HepG2 (cell line): ENCODE measurements around the gene DIAPH3. TPM values are rescaled to one million over a fixed set of nuclear protein-coding genes. Genes with fewer than 3 reads are reported as not detected.

Experiments
- CREB1 ChIP-seq, 2 experiments: fragments of 450-650 bp in 1 of 2; IDR thresholded peaks; 2 replicates each; pipeline ENCODE4 v1.6.1; 2016 to 2017; ENCODE audit warnings: control low read depth in 1 of 2, mild to moderate bottlenecking in 1 of 2, missing compliant biosample characterization in 1 of 2, missing genetic modification characterization in 1 of 2
- EP300 ChIP-seq, 3 experiments: sonication (generic) in 1 of 3; formaldehyde crosslinking in 1 of 3; IDR thresholded peaks; 2 replicates each; pipeline versions ENCODE4 v1.5.1 to v1.6.1; 2011 to 2020; ENCODE audit warnings: low read depth in 2 of 3, low read length in 2 of 3, borderline replicate concordance in 1 of 3, improper control_type of control experiment in 1 of 3, mild to moderate bottlenecking in 1 of 3, missing genetic modification reagents in 1 of 3, moderate library complexity in 1 of 3
- FOXJ3 ChIP-seq: sonication (generic); formaldehyde crosslinking; IDR thresholded peaks from 2 replicates; pipeline ENCODE4 v1.4.0; 2020; ENCODE audit warnings: missing genetic modification reagents, mild to moderate bottlenecking, borderline replicate concordance
- FOXP1 ChIP-seq, 2 experiments: fragments of 450-650 bp in 1 of 2; IDR thresholded peaks; 2 replicates each; pipeline ENCODE4 v1.6.1; 2017 to 2018; ENCODE audit warnings: antibody characterized with exemption in 1 of 2
- GATA4 ChIP-seq: sonication (generic); IDR thresholded peaks from 2 replicates; pipeline ENCODE4 v1.6.1; 2016; ENCODE audit warnings: antibody characterized with exemption, low read depth, borderline replicate concordance
- HNRNPUL1 ChIP-seq: fragments of 200-400 bp; formaldehyde crosslinking; IDR thresholded peaks from 2 replicates; pipeline ENCODE4 v1.6.1; 2017; ENCODE audit warnings: low read depth, mild to moderate bottlenecking, low read length, moderate library complexity
- MIXL1 ChIP-seq: IDR thresholded peaks from 2 replicates; pipeline ENCODE4 v1.6.1; 2016
- NCOA2 ChIP-seq: sonication (generic); formaldehyde crosslinking; IDR thresholded peaks from 2 replicates; pipeline ENCODE4 v1.8.0; 2022; ENCODE audit warnings: inconsistent platforms
- NCOR1 ChIP-seq: fragments of 200-600 bp; sonication (generic); IDR thresholded peaks from 2 replicates; pipeline ENCODE4 v1.7.0; 2017; ENCODE audit warnings: antibody characterized with exemption, low read length, borderline replicate concordance
- PITX1 ChIP-seq: sonication (generic); formaldehyde crosslinking; IDR thresholded peaks from 2 replicates; pipeline ENCODE4 v1.5.1; 2020; ENCODE audit warnings: mild to moderate bottlenecking, missing genetic modification reagents
- RARA ChIP-seq: IDR thresholded peaks from 2 replicates; pipeline ENCODE4 v1.6.1; 2016; ENCODE audit warnings: missing genetic modification reagents, missing compliant biosample characterization
- REL ChIP-seq: sonication (generic); formaldehyde crosslinking; conservative IDR thresholded peaks from 2 replicates; pipeline ENCODE4 v1.8.0; 2022; ENCODE audit warnings: mild to moderate bottlenecking, missing genetic modification reagents, moderate library complexity
- SAP130 ChIP-seq: IDR thresholded peaks from 2 replicates; pipeline ENCODE4 v1.6.1; 2016; ENCODE audit warnings: low read depth
- SOX5 ChIP-seq: IDR thresholded peaks from 2 replicates; pipeline ENCODE4 v1.6.1; 2016; ENCODE audit warnings: borderline replicate concordance
- ZBTB7B ChIP-seq: sonication (generic); formaldehyde crosslinking; IDR thresholded peaks from 2 replicates; pipeline ENCODE4 v1.4.0; 2020; ENCODE audit warnings: missing genetic modification reagents
- ZMYM3 ChIP-seq: sonication (generic); formaldehyde crosslinking; IDR thresholded peaks from 2 replicates; pipeline ENCODE4 v1.5.1; 2020; ENCODE audit warnings: mild to moderate bottlenecking, missing genetic modification reagents
- ZNF556 ChIP-seq: sonication (generic); formaldehyde crosslinking; IDR thresholded peaks from 2 replicates; pipeline ENCODE4 v1.4.0; 2020; ENCODE audit warnings: mild to moderate bottlenecking, missing genetic modification reagents, borderline replicate concordance
- ZNF615 ChIP-seq: sonication (generic); formaldehyde crosslinking; IDR thresholded peaks from 2 replicates; pipeline ENCODE4 v1.5.0; 2020; ENCODE audit warnings: mild to moderate bottlenecking, missing genetic modification reagents, borderline replicate concordance
- ZNF841 ChIP-seq: sonication (generic); formaldehyde crosslinking; IDR thresholded peaks from 2 replicates; pipeline ENCODE4 v1.8.1; 2023; ENCODE audit warnings: missing genetic modification reagents, borderline replicate concordance
- ZSCAN29 ChIP-seq: sonication (generic); formaldehyde crosslinking; conservative IDR thresholded peaks from 2 replicates; pipeline ENCODE4 v1.4.0; 2020; ENCODE audit warnings: mild to moderate bottlenecking, missing genetic modification reagents
- polyA plus RNA-seq, 8 experiments: library from polyadenylated mRNA; depleted of rRNA in 3 of 8; stranded (reverse) in 7 of 8; unstranded in 1 of 8; fragments of >200 nt; fragmentation: Illumina TruSeq in 4 of 8; extraction: Trizol in 4 of 8; gene quantifications; 2 replicates each; pipeline versions ENCODE4 v1.2.1 to v1.2.3, GENCODE V29; 2011 to 2016; ENCODE audit warnings: low read depth in 4 of 8, missing spikeins in 1 of 8, mixed read lengths in 1 of 8; ENCODE audit not compliant: insufficient read depth in 1 of 8
- total RNA-seq, 5 experiments: library from RNA; depleted of rRNA; stranded (reverse); fragments of >200 nt; fragmentation: Illumina TruSeq; extraction: Trizol; gene quantifications; 2 replicates each; pipeline ENCODE4 v1.2.3, GENCODE V29; 2016; ENCODE audit warnings: low read depth in 1 of 5
- TF ChIP-seq, protein P1 (sequence below): sonication (generic); formaldehyde crosslinking; IDR thresholded peaks from 2 replicates; pipeline ENCODE4 v1.5.0; 2020; ENCODE audit warnings: missing genetic modification reagents
- TF ChIP-seq, protein P2 (sequence below): sonication (generic); formaldehyde crosslinking; IDR thresholded peaks from 2 replicates; pipeline ENCODE4 v1.4.0; 2020; ENCODE audit warnings: missing genetic modification reagents
- TF ChIP-seq, protein P3 (sequence below): IDR thresholded peaks from 2 replicates; pipeline ENCODE4 v1.6.1; 2016; ENCODE audit warnings: mild to moderate bottlenecking

Gene DIAPH3
- total and polyA plus RNA-seq, 2 of the 13 experiments (the other 11 are each of a cell fraction or from before 2014, with no cell fraction given): 4.0 to 9.3 TPM

DNA sequence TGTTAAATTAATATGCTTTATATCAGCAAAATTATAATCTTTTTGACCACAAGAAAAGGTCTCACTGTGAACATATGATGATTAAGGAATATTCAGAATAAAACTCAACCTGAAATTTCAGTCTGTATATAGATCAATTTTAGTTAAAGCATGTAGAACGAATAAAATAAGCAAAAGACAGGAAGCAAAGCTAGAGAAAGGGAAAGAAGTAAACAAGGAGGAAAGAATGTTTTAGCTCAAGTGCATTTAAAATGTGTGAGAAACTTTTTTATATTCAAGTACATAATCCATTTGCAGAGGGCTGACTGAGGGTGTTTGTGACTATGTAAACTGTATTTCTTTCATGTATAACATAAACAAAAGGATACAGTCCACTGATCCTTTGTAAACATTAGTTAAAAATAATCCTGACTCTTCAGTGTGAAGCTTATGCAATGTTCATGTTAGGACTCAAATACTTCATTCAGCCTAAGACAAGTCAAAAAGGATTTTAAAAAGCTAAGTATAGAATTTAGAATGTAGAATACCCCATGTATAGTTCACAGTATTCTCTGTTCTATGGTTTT, 472.1 kb downstream of the DIAPH3 start (continued):
- TF ChIP-seq, protein P1, sequence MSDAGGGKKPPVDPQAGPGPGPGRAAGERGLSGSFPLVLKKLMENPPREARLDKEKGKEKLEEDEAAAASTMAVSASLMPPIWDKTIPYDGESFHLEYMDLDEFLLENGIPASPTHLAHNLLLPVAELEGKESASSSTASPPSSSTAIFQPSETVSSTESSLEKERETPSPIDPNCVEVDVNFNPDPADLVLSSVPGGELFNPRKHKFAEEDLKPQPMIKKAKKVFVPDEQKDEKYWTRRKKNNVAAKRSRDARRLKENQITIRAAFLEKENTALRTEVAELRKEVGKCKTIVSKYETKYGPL (CRISPR knock-in tag): 0 out of 2 replicates have a peak, but pooled peaks have one; percentile 58
- TF ChIP-seq REL (CRISPR knock-in tag): no peak
- no peak for TF ChIP-seq ZSCAN29
- TF ChIP-seq ZBTB7B (CRISPR knock-in tag): no peak
- TF ChIP-seq MIXL1: 0 out of 2 replicates have a peak, but pooled peaks have one; percentile 25
- 0 out of 2 replicates have a peak, but pooled peaks have one; percentile 10 for TF ChIP-seq SAP130 (CRISPR knock-in tag)
- no peak for TF ChIP-seq CREB1 (IDR thresholded peaks at IDR 0.05)
- TF ChIP-seq CREB1 (CRISPR knock-in tag; IDR thresholded peaks at IDR 0.05): 0 out of 2 replicates have a peak, but pooled peaks have one; percentile 19
- TF ChIP-seq FOXP1 (IDR thresholded peaks at IDR 0.05): no peak
- peak; percentile 89 for TF ChIP-seq FOXP1 (CRISPR knock-in tag; IDR thresholded peaks at IDR 0.05)
- peak; percentile 81; the same call in 1 of the 2 replicates for TF ChIP-seq SOX5 (CRISPR knock-in tag)
- TF ChIP-seq EP300 (IDR thresholded peaks at IDR 0.05; ENCODE audit: low read depth in 2 of 2, low read length in 2 of 2): peak in 1 of 2 experiments; percentile 69; a peak in 1 of 4 replicates
- no peak for TF ChIP-seq EP300 (CRISPR knock-in tag; IDR thresholded peaks at IDR 0.05; ENCODE audit: borderline replicate concordance)
- TF ChIP-seq, protein P2, sequence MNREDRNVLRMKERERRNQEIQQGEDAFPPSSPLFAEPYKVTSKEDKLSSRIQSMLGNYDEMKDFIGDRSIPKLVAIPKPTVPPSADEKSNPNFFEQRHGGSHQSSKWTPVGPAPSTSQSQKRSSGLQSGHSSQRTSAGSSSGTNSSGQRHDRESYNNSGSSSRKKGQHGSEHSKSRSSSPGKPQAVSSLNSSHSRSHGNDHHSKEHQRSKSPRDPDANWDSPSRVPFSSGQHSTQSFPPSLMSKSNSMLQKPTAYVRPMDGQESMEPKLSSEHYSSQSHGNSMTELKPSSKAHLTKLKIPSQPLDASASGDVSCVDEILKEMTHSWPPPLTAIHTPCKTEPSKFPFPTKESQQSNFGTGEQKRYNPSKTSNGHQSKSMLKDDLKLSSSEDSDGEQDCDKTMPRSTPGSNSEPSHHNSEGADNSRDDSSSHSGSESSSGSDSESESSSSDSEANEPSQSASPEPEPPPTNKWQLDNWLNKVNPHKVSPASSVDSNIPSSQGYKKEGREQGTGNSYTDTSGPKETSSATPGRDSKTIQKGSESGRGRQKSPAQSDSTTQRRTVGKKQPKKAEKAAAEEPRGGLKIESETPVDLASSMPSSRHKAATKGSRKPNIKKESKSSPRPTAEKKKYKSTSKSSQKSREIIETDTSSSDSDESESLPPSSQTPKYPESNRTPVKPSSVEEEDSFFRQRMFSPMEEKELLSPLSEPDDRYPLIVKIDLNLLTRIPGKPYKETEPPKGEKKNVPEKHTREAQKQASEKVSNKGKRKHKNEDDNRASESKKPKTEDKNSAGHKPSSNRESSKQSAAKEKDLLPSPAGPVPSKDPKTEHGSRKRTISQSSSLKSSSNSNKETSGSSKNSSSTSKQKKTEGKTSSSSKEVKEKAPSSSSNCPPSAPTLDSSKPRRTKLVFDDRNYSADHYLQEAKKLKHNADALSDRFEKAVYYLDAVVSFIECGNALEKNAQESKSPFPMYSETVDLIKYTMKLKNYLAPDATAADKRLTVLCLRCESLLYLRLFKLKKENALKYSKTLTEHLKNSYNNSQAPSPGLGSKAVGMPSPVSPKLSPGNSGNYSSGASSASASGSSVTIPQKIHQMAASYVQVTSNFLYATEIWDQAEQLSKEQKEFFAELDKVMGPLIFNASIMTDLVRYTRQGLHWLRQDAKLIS (CRISPR knock-in tag): no peak
- 0 out of 2 replicates have a peak, but pooled peaks have one; percentile 37 for TF ChIP-seq HNRNPUL1
- peak; percentile 34; the same call in 1 of the 2 replicates for TF ChIP-seq FOXJ3 (CRISPR knock-in tag)
- TF ChIP-seq NCOR1: peak; percentile 79
- peak; percentile 61; the same call in 1 of the 2 replicates for TF ChIP-seq RARA (CRISPR knock-in tag)
- TF ChIP-seq ZNF841 (CRISPR knock-in tag): no peak
- peak; percentile 44; the same call in 1 of the 2 replicates for TF ChIP-seq NCOA2 (CRISPR knock-in tag)
- TF ChIP-seq ZNF615 (CRISPR knock-in tag): no peak
- 0 out of 2 replicates have a peak, but pooled peaks have one; percentile 20 for TF ChIP-seq GATA4
- peak; percentile 30; the same call in 1 of the 2 replicates for TF ChIP-seq PITX1 (CRISPR knock-in tag)
- TF ChIP-seq ZNF556: no peak
- TF ChIP-seq ZMYM3: no peak
- TF ChIP-seq, protein P3, sequence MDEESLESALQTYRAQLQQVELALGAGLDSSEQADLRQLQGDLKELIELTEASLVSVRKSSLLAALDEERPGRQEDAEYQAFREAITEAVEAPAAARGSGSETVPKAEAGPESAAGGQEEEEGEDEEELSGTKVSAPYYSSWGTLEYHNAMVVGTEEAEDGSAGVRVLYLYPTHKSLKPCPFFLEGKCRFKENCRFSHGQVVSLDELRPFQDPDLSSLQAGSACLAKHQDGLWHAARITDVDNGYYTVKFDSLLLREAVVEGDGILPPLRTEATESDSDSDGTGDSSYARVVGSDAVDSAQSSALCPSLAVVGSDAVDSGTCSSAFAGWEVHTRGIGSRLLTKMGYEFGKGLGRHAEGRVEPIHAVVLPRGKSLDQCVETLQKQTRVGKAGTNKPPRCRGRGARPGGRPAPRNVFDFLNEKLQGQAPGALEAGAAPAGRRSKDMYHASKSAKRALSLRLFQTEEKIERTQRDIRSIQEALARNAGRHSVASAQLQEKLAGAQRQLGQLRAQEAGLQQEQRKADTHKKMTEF (CRISPR knock-in tag): peak; percentile 35; the same call in 1 of the 2 replicates
